DMS53 treated with DMSO at 0.1 percent for 48 hours (cell line): ENCODE results near the gene ZGRF1.
"Not testable (repeated sequence)": the region's sequence is repeated elsewhere in the genome, so short reads cannot be mapped to it uniquely, and the experiment has no call there.

Experiments used
- DNase-seq: peaks from one replicate; lab custom pipeline; 2025; ENCODE audit not compliant: unreplicated experiment; lab: John Stamatoyannopoulos, UW

ZGRF1 gene

DNA sequence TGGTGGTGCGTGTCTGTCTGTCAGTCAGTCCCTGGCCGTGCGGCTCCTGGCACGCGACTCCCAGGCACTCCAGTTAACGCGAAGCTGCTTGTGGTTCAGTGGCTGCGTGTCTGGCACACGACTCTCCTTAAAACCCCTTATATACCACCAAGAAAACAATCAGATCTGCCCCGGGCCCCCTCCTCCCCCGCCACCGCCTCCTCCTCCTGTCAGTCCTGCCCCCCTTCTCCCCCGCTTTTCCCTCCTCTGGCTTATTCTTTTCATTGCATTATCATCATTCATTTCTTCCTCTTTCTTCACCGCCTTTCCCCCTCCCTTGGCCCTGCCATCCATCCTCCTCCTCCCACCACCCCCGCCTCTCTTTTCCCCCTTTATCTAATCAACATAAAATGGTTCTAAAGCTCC, 120.6 kb downstream of the ZGRF1 start, which contains the start of gene NEUROG2:
TSS of gene NEUROG2 (minus strand) at position 115 of the 405 bp plus-strand sequence. CDS start 705 bp downstream, outside the sequence.
- no peak for DNase-seq

GRCh38 chr4:112515198-112516065, 121.3 kb downstream of the ZGRF1 start:
- DNase-seq = peak; percentile 41

DNA sequence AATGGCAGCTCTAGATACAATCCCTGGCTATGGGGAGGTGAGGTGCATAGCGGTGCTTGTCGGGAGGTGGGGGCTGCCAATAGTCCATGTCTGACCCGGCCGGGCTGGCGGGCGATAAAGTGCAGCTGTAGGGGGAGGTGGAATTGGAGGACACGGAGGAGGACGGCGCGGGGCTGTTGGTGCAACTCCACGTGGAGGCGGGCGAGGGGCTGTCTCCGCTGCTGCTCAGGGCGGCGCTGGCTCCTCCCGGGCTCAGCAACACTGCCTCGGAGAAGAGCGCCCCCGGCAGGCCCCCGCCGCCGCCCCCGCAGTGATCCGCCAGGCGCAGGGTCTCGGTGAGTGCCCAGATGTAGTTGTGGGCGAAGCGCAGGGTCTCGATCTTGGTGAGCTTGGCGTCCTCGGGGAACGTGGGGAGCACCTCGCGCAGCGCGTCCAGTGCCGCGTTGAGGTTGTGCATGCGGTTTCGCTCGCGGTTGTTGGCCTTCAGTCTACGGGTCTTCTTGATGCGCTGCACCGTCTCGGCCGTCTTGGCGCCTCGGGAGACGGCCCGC, 122.0 kb downstream of the ZGRF1 start:
- DNase-seq = no peak

GRCh38 chr4:112513971-112514646, 122.6 kb downstream of the ZGRF1 start:
- no peak for DNase-seq

DNA sequence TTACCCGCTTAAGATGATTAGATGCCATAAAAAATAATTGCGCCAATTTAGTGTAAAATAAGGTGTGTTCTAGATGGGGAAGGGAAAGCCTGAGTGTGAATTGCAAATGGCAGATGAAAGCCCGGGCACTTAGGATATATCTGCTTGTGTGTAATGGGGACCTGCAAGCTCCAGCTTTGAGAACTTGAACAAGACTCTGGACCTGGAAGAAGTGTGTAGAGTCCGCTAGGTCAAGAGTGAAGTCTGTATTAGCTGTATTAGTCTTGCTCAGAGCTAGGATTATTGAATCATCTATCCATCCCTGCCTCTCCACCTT, 124.9 kb downstream of the ZGRF1 start:
- no peak for DNase-seq

DNA sequence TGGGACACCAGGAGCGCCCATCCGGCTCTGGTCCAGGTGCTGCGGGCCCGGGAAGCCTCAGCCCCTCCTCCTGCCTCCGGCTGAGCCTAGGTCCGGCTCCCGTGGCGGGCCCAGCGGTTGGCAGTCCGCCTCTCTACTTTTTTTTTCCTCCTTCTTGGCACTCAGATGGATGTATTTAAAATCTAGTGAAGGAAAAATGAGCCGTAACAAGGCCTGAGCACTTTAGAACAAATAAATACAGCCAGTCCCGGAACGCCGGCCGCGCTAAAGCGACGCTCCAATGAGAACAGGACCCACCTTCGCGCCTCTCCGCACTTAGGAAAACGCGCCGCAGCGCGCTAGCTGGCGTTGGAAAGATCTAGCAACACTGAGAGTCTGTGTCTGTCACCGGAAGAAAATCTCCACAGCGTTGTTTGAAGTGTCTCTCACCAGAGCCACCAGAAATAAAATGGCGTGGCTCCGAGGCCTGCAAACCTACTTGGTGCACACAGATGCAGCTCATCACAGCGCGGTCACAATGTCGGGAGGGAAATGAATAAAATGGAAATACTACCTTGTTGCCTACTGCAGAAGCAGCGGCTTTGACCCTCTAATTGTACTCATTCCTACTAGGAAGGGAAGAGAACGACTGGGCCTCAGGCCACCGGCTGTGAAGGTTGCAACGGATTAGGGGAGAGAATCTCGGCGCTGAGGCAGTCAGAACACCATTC, 125.5 kb downstream of the ZGRF1 start:
- DNase-seq = no peak

- DNase-seq = no peak
These were observed 126.2 kb downstream of the ZGRF1 start for GRCh38 chr4:112510291-112511092.

DNA sequence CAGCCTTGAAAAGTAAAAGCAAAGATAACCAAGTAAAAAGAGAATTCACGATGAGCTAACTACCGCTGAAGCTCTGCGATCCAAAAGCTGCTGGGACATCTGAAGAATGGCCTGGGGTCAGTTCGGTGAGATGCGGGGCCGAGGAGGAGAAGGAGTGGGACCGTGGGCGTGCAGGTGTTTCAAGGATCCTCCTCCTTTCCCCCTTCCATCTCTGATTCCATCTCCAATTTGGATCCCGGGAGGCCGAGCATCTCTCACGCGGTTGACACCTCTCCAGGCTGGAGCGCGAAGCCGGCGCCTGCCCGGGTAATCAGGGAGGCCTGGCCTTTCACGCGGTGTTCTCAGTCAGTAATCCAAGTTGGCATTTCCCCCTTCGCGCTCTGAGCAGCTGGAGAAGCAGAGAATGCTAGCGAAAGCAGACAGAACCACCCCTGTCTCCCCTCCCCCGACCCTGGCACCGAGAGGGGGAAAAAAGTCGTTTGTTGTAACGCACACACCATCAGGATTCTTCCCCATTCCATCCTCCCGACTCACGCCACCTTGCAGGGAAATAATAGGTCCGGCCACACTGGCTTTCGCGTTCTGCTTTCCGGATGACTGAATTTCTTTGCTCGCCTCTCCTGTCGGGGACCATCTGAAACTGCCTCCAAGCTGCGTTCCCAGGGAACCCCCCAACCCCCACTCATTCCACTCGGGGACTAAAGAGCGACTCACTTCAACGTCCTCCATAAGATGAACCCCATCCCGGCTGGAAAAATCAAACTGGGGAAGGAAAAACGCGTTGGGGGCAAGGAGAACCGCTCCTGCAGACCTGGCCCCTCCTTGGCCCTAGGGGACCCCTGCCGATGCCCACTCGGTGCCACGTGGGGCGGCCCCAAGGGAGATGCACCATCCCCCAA, 127.2 kb downstream of the ZGRF1 start:
- no peak for DNase-seq

GRCh38 chr4:112508356-112508755, 128.4 kb downstream of the ZGRF1 start:
- DNase-seq = no peak

GRCh38 chr4:112504807-112505206, 131.9 kb downstream of the ZGRF1 start:
- DNase-seq = no peak

DNA sequence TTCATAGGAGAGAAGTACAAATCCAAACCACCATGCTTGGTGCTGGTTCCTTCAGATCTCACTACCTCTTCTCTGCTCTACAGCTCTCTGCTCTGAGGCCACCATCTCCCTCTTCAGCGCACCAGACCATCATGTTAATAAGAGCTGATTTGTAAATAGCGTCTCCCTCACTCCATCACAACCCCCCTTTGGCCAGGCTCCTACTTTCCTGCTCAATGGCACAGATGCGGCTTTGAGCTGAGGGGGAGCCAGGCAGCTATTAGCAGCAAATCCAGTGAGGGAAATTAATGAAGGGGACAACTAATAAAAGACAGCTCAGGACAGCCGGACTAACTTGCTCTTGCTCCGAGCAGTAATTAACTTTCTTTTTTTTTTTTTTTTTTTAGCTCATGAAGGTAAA, 133.8 kb downstream of the ZGRF1 start:
- DNase-seq = no peak

DNA sequence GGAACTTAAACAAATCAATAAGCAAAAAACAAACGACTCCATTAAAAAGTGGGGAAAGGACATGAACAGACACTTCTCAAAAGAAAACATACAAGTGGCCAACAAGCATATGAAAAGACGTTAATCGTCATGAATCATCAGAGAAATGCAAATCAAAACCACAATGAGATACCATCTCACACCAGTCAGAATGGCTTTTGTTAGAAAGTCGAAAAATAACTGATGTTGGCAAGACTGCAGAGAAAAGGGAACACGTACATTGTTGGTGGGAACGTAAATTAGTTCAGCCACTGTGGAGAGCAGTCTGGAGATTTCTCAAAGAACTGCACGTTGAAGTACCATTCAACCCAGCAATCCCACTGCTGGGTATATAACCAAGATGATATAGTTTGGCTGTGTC, 144.4 kb downstream of the ZGRF1 start:
- no peak for DNase-seq

GRCh38 chr4:112490808-112491207, 145.9 kb downstream of the ZGRF1 start:
- not testable (repeated sequence) for DNase-seq
